Measurements from ENCODE around the gene PRKAR1B.
"Not testable (repeated sequence)": the region's sequence is repeated elsewhere in the genome, so short reads cannot be mapped to it uniquely, and the experiment has no call there.

PRKAR1B gene

GRCh38 chr7:756928-757560, 30.0 kb upstream of the PRKAR1B start:
- no peak for DNase-seq

- no peak for DNase-seq
Observed at GRCh38 chr7:756231-756927, 29.3 kb upstream of the PRKAR1B start.

- no peak for DNase-seq
Observed at GRCh38 chr7:755413-755805, 28.3 kb upstream of the PRKAR1B start.

GRCh38 chr7:754531-755412, 27.7 kb upstream of the PRKAR1B start:
- no peak for DNase-seq

GRCh38 chr7:753190-753589, 26.1 kb upstream of the PRKAR1B start:
- no peak for DNase-seq

GRCh38 chr7:752256-752655, 25.2 kb upstream of the PRKAR1B start:
- DNase-seq, result not testable (repeated sequence)

GRCh38 chr7:751826-752225, 24.7 kb upstream of the PRKAR1B start:
- DNase-seq, result no peak

GRCh38 chr7:750111-750905, 23.2 kb upstream of the PRKAR1B start:
- DNase-seq, result no peak

- no peak for DNase-seq
Observed at GRCh38 chr7:749140-749551, 22.1 kb upstream of the PRKAR1B start.

GRCh38 chr7:748446-748845, 21.4 kb upstream of the PRKAR1B start:
- no peak for DNase-seq

GRCh38 chr7:747186-747585, 20.1 kb upstream of the PRKAR1B start:
- DNase-seq, result no peak

GRCh38 chr7:746155-747061, 19.3 kb upstream of the PRKAR1B start:
- DNase-seq, result no peak

GRCh38 chr7:745431-746154, 18.5 kb upstream of the PRKAR1B start:
- DNase-seq, result no peak

- no peak for DNase-seq
Observed at GRCh38 chr7:744854-745430, 17.9 kb upstream of the PRKAR1B start.

GRCh38 chr7:744128-744520, 17.0 kb upstream of the PRKAR1B start:
- not testable (repeated sequence) for DNase-seq

GRCh38 chr7:743341-744127, 16.5 kb upstream of the PRKAR1B start:
- not testable (repeated sequence) for DNase-seq

GRCh38 chr7:742791-743190, 15.7 kb upstream of the PRKAR1B start:
- DNase-seq, result no peak

GRCh38 chr7:741850-742249, 14.8 kb upstream of the PRKAR1B start:
- no peak for DNase-seq

GRCh38 chr7:741191-741671, 14.2 kb upstream of the PRKAR1B start:
- no peak for DNase-seq
